Measurements from ENCODE around the gene LMF1. TPM values are rescaled to one million over a fixed set of nuclear protein-coding genes. Genes with fewer than 3 reads are reported as not detected.

The LMF1 gene
- polyA plus RNA-seq, 1 donor: 13.9 TPM

DNA sequence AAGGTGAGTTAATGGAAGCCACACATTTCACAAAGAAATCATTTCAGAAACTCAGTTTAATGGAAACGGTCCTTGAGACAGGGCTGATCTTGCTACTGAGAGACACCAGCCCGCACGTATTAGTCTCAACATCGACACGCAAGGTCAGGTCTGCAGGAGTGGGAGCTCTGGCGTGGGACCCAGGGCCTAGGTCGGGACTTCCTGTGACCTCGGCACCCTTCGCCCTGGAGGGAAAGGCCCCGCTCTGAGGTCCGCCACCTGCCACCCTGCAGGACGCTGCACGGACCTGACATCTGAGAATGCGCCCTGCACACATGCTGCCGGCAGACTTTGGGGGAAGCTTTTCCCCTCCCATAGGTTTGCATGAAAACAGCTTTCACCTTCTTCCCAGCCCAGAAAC lies 59.7 kb downstream of the LMF1 start:
- DNase-seq: no peak

DNA sequence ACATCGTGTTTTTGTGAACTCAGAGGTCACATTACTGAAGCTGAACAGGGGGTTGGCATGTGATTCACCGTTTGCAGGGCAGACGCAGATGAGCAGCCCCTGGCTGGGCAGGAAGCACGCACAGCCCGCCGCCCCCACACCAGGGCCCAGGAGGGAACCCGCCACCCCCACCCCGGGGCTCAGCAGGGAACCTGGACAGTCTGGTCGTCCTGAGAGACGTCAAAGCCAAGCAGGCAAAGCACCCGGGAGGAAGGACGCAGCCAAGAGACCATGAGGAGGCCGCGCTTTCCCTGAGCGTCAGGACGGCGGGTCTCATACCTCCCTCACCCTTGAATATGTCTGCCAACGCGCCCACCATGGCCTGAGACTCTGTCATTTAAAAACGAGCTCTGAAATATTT lies 60.6 kb downstream of the LMF1 start:
- DNase-seq: no peak

DNA sequence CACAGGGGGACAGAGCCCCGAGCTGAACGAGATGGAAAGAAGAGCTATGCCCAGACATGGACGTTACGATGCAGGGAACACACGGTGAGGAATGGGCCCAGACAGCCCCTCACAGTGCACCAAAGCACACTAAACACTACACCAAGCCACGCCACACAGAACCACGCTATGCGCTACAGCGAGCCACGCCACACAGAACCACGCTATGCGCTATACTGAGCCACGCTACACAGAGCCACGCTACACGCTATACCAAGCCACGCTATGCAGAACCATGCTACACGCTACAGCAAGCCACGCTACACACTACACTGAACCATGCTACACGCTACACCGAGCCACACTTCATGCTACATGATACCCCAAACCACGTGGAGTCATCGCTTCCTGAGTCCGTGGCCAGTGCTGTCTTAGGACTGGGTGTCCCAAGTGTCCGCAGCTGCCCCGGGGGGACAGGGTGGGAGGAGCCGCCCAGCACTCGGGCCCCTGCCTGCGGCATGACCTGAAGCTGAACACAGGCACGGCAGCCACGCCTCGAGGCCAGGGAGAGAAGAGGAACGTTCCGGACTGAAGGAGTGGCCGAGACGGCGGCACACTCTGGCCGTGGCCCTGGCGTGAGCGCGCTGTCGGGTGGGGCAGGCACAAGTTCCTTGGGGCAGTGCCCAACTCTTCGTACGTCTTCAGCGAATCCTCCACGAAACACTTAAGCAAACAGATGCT lies 61.3 kb downstream of the LMF1 start:
- DNase-seq: no peak

- DNase-seq: no peak
Measured at GRCh38 chr16:908526-909155, 62.1 kb downstream of the LMF1 start.

DNA sequence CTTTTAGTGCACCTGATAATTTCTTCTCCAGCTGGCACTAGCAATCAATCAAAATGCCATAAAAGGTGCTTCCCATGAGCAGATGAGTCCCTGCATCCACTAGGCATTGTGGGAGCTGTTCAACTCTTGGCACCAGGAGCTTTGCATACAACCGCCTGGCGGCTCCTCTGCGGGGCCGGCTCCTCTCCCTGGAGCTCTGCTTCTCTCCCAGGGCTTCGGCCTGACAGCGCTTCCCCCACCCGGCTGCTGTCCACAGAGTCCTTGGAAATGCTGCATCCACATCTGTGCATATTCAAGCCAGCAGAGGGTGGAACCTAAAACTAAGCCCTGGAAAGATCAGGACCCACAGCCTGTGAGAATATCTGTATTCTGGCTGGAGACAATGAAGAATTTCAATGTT lies 62.9 kb downstream of the LMF1 start:
- no peak for DNase-seq

GRCh38 chr16:907361-907760 lies 63.4 kb downstream of the LMF1 start:
- no peak for DNase-seq

- no peak for DNase-seq
Measured at GRCh38 chr16:906296-906695, 64.5 kb downstream of the LMF1 start.

DNA sequence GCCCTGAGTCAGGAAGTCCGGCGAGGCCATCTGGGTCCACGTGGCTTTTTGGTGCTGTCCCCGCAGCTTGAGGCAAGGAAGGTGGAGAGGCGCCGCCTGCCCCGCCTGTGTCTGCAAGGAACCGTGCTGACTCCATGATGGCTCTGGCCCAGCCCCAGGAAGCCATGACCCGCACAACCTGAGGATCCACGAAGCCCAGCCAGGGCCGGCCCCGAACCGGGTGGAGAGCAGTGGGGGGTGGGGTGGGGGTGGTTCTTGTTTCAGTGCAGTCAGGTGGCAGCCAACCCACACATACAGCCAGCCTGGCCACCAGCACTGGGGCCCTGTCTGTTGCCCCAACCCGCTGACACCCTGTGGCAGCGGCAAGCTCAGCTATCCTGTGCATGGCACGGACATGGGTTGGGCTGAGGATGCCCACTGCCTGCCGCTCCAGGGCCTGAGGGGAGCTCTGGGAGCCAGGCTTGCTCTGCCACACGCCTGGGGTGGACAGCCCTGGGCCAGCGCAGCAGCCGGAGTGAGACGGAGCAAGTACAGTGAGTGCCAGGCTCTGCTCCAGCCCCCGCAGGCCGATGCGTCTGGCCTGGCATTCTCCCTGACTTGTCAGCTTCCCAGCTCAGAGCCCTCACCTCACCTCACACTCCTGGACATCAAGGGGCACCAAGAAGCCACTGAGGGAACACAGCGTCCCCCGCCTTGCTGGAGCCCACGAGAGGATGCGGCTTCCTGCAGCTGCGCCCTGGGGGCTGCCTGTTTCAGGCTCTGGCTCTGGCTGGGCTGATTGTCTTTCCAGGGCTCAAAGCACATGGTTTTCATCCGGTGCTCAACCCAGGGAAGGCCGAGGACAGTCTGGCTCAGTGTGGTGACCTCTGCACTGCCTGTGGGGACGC lies 68.8 kb downstream of the LMF1 start:
- DNase-seq: no peak

DNA sequence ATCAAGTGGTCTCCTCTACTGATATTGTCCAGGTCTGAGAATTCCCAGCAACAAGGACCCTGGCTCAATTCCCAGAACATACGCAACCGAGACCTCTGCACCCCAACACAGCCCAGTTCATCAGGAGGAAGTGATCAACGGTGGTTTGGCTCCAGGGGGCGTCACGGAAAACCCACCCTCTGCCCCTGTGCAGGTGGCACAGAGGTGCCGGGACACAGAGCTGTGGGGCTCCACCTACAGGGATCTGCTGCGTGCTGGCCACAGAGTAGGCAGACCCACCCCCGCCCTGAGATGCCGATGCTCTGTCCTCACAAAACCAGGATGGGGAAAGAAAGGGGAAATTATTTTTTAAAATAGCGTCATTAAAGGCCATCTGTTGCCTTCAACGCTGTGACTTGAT lies 69.6 kb downstream of the LMF1 start:
- DNase-seq: no peak

- DNase-seq: no peak
Measured at GRCh38 chr16:900211-900610, 70.6 kb downstream of the LMF1 start.

- DNase-seq: no peak
Measured at GRCh38 chr16:899683-900060, 71.1 kb downstream of the LMF1 start.

DNA sequence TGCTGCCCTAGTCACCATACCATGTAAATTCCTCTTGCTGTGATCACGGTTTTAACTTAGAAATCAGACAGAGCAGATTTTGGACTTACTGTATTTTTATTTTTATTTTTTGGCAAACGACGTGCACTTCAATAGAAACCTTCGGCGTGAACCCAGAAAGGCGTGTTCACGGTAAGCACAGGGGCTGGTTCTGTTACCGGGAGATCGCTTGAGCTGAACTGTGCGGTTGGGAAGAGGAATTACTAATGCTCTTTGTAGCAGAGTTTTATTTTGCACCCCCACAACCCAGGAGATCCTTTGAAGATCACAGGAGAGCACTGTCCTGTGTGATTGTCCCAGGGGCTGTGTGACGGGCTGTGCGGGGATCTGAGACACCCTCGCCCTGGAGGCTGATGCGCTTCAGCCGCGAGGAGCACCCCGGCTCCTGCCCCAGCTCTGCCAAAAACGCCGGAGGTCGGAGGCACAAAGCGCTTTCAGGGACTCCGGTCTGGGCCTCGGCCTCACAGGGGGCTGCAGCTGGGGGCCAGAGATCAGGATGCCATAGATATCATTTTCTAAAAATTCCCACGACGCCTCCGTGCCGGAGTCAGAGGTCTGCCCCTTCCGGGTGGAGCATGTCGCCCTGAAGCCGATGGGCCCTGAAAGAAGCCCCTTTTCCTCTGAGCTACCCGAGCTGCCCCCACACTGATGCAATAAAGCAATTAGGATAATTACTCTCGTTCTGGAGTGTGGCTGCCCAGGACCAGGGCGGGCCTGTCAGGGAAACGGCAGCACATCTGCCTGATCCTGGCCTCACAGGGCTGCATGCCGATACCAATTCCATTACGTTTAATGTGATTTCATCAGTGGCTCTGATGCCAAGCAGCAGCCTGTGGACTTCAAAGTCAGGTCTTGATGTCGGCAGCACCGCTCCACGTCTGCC lies 71.8 kb downstream of the LMF1 start:
- no peak for DNase-seq

GRCh38 chr16:898216-898615 lies 72.6 kb downstream of the LMF1 start:
- DNase-seq: no peak

GRCh38 chr16:897701-898100 lies 73.1 kb downstream of the LMF1 start:
- DNase-seq: no peak

GRCh38 chr16:897200-897543 lies 73.6 kb downstream of the LMF1 start:
- DNase-seq: no peak

DNA sequence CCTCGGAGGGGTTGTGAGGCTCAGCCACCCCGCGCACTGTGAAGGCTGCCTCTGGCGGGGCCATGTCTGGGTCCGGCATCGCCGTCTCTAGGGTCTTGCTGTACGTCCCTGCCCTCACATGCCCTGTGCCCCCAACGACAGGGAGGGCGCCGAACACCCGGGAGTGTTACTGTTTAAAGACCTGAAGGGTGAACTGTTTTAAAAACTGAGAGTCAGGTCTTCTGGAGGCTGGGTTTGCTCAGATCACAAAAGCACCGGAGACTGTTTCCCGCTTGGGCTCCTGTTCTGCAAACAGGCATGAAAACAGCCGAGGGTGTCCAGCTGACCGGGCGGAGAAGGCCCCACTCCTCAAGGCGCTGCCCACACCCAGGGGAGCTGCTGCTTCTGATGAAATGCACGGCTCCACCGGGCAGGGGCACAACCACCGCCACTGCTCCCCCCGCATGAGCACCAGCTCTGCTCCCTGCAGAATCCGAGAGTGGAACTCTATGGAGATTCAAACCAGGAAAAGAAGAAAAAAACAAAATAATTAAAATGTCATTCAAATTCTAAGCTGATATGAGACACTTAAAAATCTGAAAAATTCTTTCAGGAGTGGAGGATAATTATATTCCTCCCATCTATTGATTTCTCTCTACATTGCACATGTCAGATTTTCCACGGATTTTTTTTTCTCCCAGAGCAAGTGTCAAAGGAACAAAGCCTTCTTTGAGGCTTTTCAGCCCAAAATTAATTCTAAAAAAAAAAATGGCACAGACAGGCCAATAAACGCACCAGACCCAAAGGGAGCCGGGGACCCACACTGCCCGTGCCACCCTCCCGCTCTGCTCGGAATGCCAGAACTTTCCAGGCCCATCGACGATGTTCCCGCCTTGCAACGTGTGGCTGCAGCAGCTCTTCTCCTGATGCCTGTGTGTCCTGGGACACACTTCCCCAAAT lies 74.3 kb downstream of the LMF1 start:
- DNase-seq: no peak

DNA sequence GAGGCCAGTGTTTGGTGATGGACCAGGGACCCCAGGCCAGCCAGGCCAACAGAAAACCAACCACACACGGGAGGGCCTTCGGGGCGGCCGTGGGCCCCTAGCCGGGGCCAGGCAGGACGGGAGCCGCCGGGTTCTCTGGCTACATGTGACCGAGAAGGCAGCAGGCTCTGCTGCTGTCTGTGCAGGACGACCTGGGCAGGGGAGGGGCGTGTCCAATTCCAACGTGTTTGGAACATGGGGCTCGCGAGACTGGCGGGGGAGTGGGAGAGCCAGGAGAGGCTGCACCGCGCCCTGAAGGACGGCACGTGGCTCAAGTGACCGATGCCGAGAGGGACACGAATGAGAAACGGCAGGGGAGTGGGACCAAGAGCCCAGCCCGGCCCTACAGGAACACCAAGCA lies 75.4 kb downstream of the LMF1 start:
- no peak for DNase-seq

DNA sequence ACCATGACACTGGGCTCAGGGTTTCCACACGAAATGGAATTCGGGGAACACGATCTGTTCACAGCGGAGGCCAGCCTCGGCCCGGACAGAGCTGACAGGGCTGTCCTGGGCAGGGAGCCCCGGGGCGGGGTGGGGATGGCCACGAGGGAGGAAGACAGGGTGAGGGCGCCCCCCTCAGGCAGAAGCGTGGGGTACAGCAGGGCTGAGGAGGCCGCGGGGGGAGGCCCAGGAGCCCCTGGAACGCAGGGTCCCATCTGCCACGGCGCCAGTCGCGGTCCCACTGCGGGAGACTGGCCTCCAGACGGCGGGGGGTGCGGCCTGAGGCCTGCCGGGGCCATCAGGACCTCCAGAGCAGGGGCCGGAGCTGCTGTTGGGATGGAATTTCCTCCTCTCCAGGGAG lies 75.9 kb downstream of the LMF1 start:
- DNase-seq: no peak

GRCh38 chr16:894136-894535 lies 76.6 kb downstream of the LMF1 start:
- no peak for DNase-seq

DNA sequence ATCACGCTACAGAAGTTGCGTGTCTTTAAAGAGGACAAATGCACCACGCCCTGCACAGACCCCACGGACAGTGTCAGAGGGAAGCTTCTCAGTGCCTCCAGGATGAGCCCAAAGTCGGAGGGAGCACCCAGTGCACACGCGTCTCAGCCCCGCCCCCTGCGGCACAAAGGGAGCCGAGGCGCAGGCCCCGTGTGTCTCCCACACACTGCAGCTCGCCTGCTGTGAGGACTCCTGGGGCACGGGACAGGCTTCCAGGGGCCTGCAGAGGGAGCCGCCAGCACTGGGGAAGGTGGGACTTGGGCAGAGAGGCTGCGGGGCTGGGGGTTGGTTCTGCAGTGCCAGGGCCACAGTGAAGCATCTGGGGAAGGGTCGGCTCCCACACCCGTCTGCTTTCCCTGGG lies 77.4 kb downstream of the LMF1 start:
- DNase-seq: no peak

GRCh38 chr16:892536-893255 lies 78.1 kb downstream of the LMF1 start:
- DNase-seq: no peak

All from hindlimb muscle (tissue), 1 donor.